ENCODE results near the gene BTBD9.
A peak's percentile ranks its signal among the peaks of the same experiment; 100 is the strongest.

The BTBD9 gene

GRCh38 chr6:38503960-38504682 is 135.6 kb downstream of the BTBD9 start:
- DNase-seq = no peak

GRCh38 chr6:38503032-38503773 is 136.5 kb downstream of the BTBD9 start:
- DNase-seq = no peak

- DNase-seq = no peak
These were observed 137.3 kb downstream of the BTBD9 start for GRCh38 chr6:38502423-38502822.

- no peak for DNase-seq
These were observed 137.8 kb downstream of the BTBD9 start for GRCh38 chr6:38501931-38502330.

GRCh38 chr6:38499529-38500096 is 140.1 kb downstream of the BTBD9 start:
- no peak for DNase-seq

GRCh38 chr6:38498805-38499445 is 140.8 kb downstream of the BTBD9 start:
- DNase-seq = no peak

- no peak for DNase-seq
These were observed 141.6 kb downstream of the BTBD9 start for GRCh38 chr6:38498085-38498484.

GRCh38 chr6:38497546-38497945 is 142.2 kb downstream of the BTBD9 start:
- DNase-seq = no peak

GRCh38 chr6:38495922-38496635 is 143.7 kb downstream of the BTBD9 start:
- peak; percentile 32 for DNase-seq

GRCh38 chr6:38495518-38495917 is 144.2 kb downstream of the BTBD9 start:
- no peak for DNase-seq

- DNase-seq = peak; percentile 91
These were observed 145.7 kb downstream of the BTBD9 start for GRCh38 chr6:38493931-38494547.

GRCh38 chr6:38492031-38492430 is 147.7 kb downstream of the BTBD9 start:
- DNase-seq = no peak

- DNase-seq = no peak
These were observed 149.8 kb downstream of the BTBD9 start for GRCh38 chr6:38489951-38490350.

GRCh38 chr6:38487423-38487822 is 152.3 kb downstream of the BTBD9 start:
- no peak for DNase-seq

- DNase-seq = no peak
These were observed 154.2 kb downstream of the BTBD9 start for GRCh38 chr6:38485488-38485887.

GRCh38 chr6:38484656-38485055 is 155.1 kb downstream of the BTBD9 start:
- no peak for DNase-seq

- DNase-seq = no peak
These were observed 156.2 kb downstream of the BTBD9 start for GRCh38 chr6:38483526-38483925.

GRCh38 chr6:38482466-38482865 is 157.3 kb downstream of the BTBD9 start:
- no peak for DNase-seq

GRCh38 chr6:38481851-38482250 is 157.9 kb downstream of the BTBD9 start:
- no peak for DNase-seq

GRCh38 chr6:38481211-38481836 is 158.4 kb downstream of the BTBD9 start:
- no peak for DNase-seq

- no peak for DNase-seq
These were observed 159.7 kb downstream of the BTBD9 start for GRCh38 chr6:38480036-38480435.

- no peak for DNase-seq
These were observed 160.4 kb downstream of the BTBD9 start for GRCh38 chr6:38479331-38479730.
